Esophagus (tissue), 2 donors: ENCODE measurements around the gene TXNDC5. TPM values are rescaled to one million over a fixed set of nuclear protein-coding genes. Genes with fewer than 3 reads are reported as not detected.

ENCODE experiments used
- H3K27ac ChIP-seq, 2 donors: one replicate each; pipeline ENCODE4 v1.5.1; 2013; ENCODE audit warnings: low read depth in 2 of 2, mild to moderate bottlenecking in 2 of 2, inconsistent platforms in 1 of 2, low read length in 1 of 2, moderate library complexity in 1 of 2
- H3K27me3 ChIP-seq, 2 donors: one replicate each; pipeline ENCODE4 v1.6.1; 2013; ENCODE audit warnings: low read length in 2 of 2, control low read depth in 1 of 2, mild to moderate bottlenecking in 1 of 2; ENCODE audit not compliant: insufficient read depth in 2 of 2, control insufficient read depth in 1 of 2
- H3K36me3 ChIP-seq, 2 donors: one replicate each; pipeline ENCODE4 v1.6.1; 2013; ENCODE audit warnings: low read length in 1 of 2; ENCODE audit not compliant: control insufficient read depth in 2 of 2, insufficient read depth in 2 of 2
- H3K4me1 ChIP-seq, 2 donors: one replicate each; pipeline ENCODE4 v1.6.1; 2013; ENCODE audit warnings: low read length in 1 of 2; ENCODE audit not compliant: control insufficient read depth in 2 of 2, insufficient read depth in 2 of 2
- H3K4me3 ChIP-seq, 2 donors: one replicate each; pipeline ENCODE4 v1.5.1; 2013; ENCODE audit warnings: low read length in 2 of 2, mild to moderate bottlenecking in 2 of 2, low read depth in 1 of 2, moderate library complexity in 1 of 2
- H3K9me3 ChIP-seq, 2 donors: one replicate each; pipeline ENCODE4 v1.6.1; 2013; ENCODE audit warnings: mild to moderate bottlenecking in 2 of 2, low read depth in 1 of 2, low read length in 1 of 2, moderate library complexity in 1 of 2; ENCODE audit not compliant: control insufficient read depth in 2 of 2, insufficient read depth in 1 of 2
- WGBS, 2 donors: extraction: QIAGEN DNeasy Blood & Tissue Kit; methylation state at CpG; one replicate each; pipeline ENCODE4 v1.1.7; 2013; 5-methylcytosine and 5-hydroxymethylcytosine counted together
- polyA plus RNA-seq, 2 donors: library from polyadenylated mRNA; stranded (reverse); fragments of 200-250 nt; gene quantifications; one replicate each; pipeline ENCODE4 v1.2.3, GENCODE V29; 2013
- donor health status: healthy with polysubstance abuse.
- donor health status: Bipolar disorder and iron deficiency.

Gene TXNDC5
- polyA plus RNA-seq, 2 donors: 20.4 to 44.6 TPM

GRCh38 chr6:7891078-7891872, 19.3 kb downstream of the TXNDC5 start:
- Histone ChIP-seq H3K27me3 (no peaks in the 10 kb centered on the region), H3K9me3 (no peaks in the 10 kb centered on the region), H3K4me1 (no peaks in the 10 kb centered on the region), H3K27ac (no peak overlapping the region), H3K4me3 (no peak overlapping the region), H3K36me3 (peaks cover 31 to 42% of the 10 kb centered on the region in 2 donors)
- WGBS, 2 donors: 82 to 85% methylated on average over 15 of the region's 15 CpGs

DNA sequence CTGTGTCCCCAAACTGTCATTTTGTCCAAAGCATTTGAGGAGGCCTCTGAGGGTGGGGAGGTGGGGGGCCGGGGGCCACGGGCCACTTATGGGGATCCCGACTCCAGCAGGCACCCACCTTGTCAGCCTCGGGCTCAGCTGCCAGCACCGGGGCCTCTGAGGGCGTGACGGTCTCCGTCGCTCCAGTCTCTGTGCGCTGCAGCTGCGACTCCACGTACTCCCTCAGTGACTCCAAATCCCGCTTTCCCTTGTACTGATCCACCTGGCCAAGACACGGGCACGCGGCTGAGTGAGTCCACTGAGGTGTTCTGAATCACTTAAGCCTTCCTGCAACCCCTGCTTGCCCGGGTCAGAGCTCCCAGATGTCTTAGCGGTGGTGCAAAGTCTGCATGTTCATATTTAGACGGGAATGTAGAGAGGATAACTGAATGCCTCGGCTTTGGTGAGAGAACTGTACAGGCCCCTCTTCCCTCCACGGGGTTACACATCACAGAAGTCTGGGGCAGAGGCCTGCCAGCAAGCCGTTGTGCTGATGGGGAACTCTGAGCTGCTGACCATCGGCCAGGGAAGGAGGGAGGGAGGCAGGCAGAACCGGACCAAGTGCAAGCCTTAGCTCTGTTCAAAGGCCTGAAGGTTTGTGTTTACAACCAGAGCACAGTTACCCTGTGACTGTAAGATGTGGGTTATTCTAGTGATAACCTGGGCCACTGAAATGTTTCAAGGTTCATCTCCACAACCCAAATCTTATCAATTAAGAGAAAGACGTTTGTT, 21.8 kb downstream of the TXNDC5 start:
- Histone ChIP-seq H3K4me1 (no peaks in the 10 kb centered on the region), H3K36me3 (peaks cover 29 to 44% of the 10 kb centered on the region in 2 donors), H3K27me3 (no peaks in the 10 kb centered on the region), H3K27ac (no peak overlapping the region), H3K4me3 (no peak overlapping the region), H3K9me3 (no peaks in the 10 kb centered on the region)
- 92 to 94% methylated on average over 25 of the region's 25 CpGs for WGBS, 2 donors

DNA sequence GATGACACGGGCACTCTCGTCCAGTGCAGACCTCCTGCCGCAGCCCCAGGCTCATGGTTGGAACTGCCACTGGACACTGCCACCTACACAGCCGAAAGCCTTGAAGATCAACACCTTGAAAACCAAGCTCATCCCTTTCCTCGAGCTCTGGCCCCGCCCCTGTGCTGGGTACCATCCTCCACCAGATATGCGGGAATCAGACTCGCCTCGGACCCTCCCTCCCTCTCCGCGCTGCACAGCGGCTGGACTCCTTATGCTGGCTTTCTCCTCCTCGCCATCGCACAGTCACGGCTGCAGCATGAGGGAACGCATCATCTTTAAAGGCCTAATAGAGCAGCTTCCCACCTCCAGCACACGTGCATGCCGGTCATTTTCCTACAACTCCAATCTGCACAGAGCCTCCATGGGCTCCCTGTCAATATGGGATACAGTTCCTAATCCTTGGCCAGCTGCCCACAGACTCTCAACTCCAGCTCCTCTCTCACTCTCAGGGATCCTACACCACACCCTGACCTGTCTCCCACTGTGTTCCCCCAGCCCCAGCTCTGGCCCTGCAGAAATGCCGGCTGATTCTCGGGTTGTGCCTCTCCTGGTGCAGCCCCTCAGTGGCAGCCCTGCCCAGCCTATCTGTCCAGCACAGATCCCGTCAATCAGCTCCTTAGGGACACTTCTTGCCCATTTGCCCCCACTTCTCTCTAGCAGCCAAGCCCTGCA, 23.2 kb downstream of the TXNDC5 start:
- Histone ChIP-seq H3K4me3 (no peak overlapping the region), H3K36me3 (peaks cover 36 to 43% of the 10 kb centered on the region in 2 donors), H3K4me1 (no peaks in the 10 kb centered on the region), H3K27me3 (no peaks in the 10 kb centered on the region), H3K9me3 (no peaks in the 10 kb centered on the region), H3K27ac (no peak overlapping the region)
- 97% methylated on average over 21 of the region's 21 CpGs for WGBS, 2 donors

DNA sequence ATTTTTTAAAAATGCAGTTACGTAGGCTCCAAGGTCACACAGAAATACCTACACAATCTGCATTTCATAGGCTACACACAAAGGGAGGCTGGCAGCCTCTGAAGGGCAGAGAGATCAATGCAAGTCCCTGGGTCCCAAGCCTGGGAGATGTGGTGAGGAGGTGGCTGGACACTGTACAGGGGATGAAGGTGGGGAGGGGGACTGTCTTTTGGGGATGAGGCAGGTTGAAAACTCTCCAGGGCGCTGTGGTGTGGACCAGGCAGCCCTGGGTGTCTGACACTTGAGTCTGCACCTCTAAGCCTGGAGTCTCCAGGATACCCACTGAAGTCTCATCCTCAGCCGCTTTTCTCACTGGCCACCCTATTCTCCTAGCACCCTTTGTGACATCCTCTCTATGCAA, 24.5 kb downstream of the TXNDC5 start:
- Histone ChIP-seq H3K4me3 (no peak overlapping the region), H3K27me3 (no peaks in the 10 kb centered on the region), H3K4me1 (no peaks in the 10 kb centered on the region), H3K27ac (no peak overlapping the region), H3K36me3 (peaks cover 45% of the 10 kb centered on the region in 2 donors), H3K9me3 (no peaks in the 10 kb centered on the region)
- 98% methylated on average over 3 of the region's 3 CpGs for WGBS, 2 donors

- no peak overlapping the region for H3K4me3 ChIP-seq
- no peaks in the 10 kb centered on the region for H3K27me3 ChIP-seq
- no peaks in the 10 kb centered on the region for H3K9me3 ChIP-seq
- WGBS, 2 donors: 92 to 95% methylated on average over 8 of the region's 8 CpGs
- H3K4me1 ChIP-seq: no peaks in the 10 kb centered on the region
- H3K36me3 ChIP-seq: peaks cover 34 to 35% of the 10 kb centered on the region in 2 donors
- no peak overlapping the region for H3K27ac ChIP-seq
Measured at GRCh38 chr6:7883381-7883780, 27.2 kb downstream of the TXNDC5 start.

GRCh38 chr6:7882505-7883257, 27.9 kb downstream of the TXNDC5 start:
- Histone ChIP-seq H3K4me3 (no peak overlapping the region), H3K9me3 (no peaks in the 10 kb centered on the region), H3K4me1 (no peaks in the 10 kb centered on the region), H3K27me3 (no peaks in the 10 kb centered on the region), H3K27ac (no peak overlapping the region), H3K36me3 (peaks cover 31 to 34% of the 10 kb centered on the region in 2 donors)
- WGBS, 2 donors: 82 to 85% methylated on average over 19 of the region's 19 CpGs

DNA sequence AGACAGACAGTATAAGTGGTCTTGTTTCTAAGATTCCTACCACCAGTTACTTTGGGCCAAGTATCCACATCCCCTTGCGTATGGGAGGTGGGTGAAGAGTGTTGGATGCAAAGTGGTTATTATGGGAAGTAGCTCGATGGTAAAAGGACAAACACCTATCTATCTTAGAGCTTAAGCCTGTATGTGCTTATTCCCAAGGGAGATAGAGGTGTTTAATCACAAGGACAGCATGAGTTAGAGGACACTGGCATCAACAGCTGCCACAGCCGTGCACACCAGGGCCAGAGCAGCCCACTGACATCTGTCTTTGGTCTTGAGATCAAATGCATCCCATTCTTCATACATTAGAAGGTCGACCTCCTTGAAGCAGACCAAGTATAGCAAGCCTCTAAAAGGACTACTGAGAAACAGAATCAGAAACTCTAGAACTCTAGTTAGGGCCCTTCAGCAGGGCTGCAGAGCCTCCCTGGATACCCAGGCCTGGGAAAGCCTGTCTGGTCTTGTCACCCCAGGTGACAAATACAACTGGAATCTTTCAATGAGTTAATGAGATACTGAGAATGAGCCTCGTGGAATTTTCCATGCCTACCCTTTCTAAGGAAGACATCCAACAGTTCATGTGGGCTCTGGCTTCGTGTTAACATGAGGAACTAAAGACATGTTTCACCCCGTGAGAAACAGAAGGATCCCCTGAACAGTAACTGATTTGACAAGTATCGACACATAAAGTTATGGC, 28.7 kb downstream of the TXNDC5 start:
- Histone ChIP-seq H3K27ac (no peak overlapping the region), H3K4me3 (no peak overlapping the region), H3K9me3 (no peaks in the 10 kb centered on the region), H3K4me1 (no peaks in the 10 kb centered on the region), H3K36me3 (peaks cover 27 to 31% of the 10 kb centered on the region in 2 donors), H3K27me3 (no peaks in the 10 kb centered on the region)
- WGBS, 2 donors: 72 to 77% methylated on average over 8 of the region's 8 CpGs

DNA sequence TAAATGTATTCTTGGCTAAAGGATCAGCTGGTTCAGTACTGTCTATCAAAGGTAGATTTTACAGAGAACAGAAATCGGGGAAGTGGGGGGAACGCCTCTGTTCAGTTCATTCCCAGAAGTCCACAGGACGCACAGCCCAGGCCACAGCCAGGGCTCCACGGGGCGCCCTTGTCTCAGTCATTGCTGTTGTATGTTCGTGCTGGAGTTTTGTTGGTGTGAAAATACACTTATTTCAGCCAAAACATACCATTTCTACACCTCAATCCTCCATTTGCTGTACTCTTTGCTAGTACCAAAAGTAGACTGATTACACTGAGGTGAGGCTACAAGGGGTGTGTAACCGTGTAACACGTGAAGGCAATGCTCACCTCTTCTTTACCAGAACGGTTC, 29.9 kb downstream of the TXNDC5 start:
- 94% methylated on average over 9 of the region's 9 CpGs for WGBS, 2 donors
- Histone ChIP-seq H3K4me3 (no peak overlapping the region), H3K36me3 (peaks cover 18 to 23% of the 10 kb centered on the region in 2 donors)

More for the DNA sequence above, 29.9 kb downstream of the TXNDC5 start:
- Histone ChIP-seq H3K27ac (no peak overlapping the region), H3K4me1 (no peaks in the 10 kb centered on the region), H3K27me3 (no peaks in the 10 kb centered on the region), H3K9me3 (no peaks in the 10 kb centered on the region)
